GOT3 (cell line): ENCODE measurements around the gene TNS1.
"Not testable (repeated sequence)": the region's sequence is repeated elsewhere in the genome, so short reads cannot be mapped to it uniquely, and the experiment has no call there.

Experiments
- DNase-seq: peaks from one replicate; lab custom pipeline; 2025; ENCODE audit warnings: mixed read lengths; lab: John Stamatoyannopoulos, UW

TNS1 gene

GRCh38 chr2:217798743-217799562 lies 203.8 kb downstream of the TNS1 start:
- no peak for DNase-seq

- DNase-seq: no peak
These were observed 204.6 kb downstream of the TNS1 start for GRCh38 chr2:217798191-217798590.

GRCh38 chr2:217797661-217798069 lies 205.1 kb downstream of the TNS1 start:
- no peak for DNase-seq

GRCh38 chr2:217797165-217797564 lies 205.6 kb downstream of the TNS1 start:
- no peak for DNase-seq

- no peak for DNase-seq
These were observed 206.9 kb downstream of the TNS1 start for GRCh38 chr2:217795706-217796465.

GRCh38 chr2:217795067-217795466 lies 207.7 kb downstream of the TNS1 start:
- no peak for DNase-seq

- DNase-seq: no peak
These were observed 208.4 kb downstream of the TNS1 start for GRCh38 chr2:217794133-217794986.

- DNase-seq: no peak
These were observed 209.1 kb downstream of the TNS1 start for GRCh38 chr2:217793566-217794132.

GRCh38 chr2:217792626-217793527 lies 209.9 kb downstream of the TNS1 start:
- DNase-seq: no peak

- no peak for DNase-seq
These were observed 211.2 kb downstream of the TNS1 start for GRCh38 chr2:217791551-217791950.

GRCh38 chr2:217790681-217791392 lies 212.0 kb downstream of the TNS1 start:
- DNase-seq: no peak

GRCh38 chr2:217790195-217790594 lies 212.6 kb downstream of the TNS1 start:
- DNase-seq: no peak

- DNase-seq: no peak
These were observed 213.0 kb downstream of the TNS1 start for GRCh38 chr2:217789736-217790181.

GRCh38 chr2:217789003-217789735 lies 213.6 kb downstream of the TNS1 start:
- DNase-seq: peak; percentile 27

- no peak for DNase-seq
These were observed 214.2 kb downstream of the TNS1 start for GRCh38 chr2:217788669-217789002.

GRCh38 chr2:217787160-217787877 lies 215.5 kb downstream of the TNS1 start:
- no peak for DNase-seq

- DNase-seq: not testable (repeated sequence)
These were observed 216.2 kb downstream of the TNS1 start for GRCh38 chr2:217786560-217786959.

- DNase-seq: peak; percentile 48
These were observed 217.2 kb downstream of the TNS1 start for GRCh38 chr2:217785544-217786045.
